Inflammatory macrophage (primary cell): Measurements from ENCODE around the gene USP32.
"Not testable (repeated sequence)": the region's sequence is repeated elsewhere in the genome, so short reads cannot be mapped to it uniquely, and the experiment has no call there.

Experiments
- DNase-seq, 2 donors: peaks; one replicate each; pipeline ENCODE4 v3.0.0-alpha.2; 2020 to 2022

Gene USP32

GRCh38 chr17:60371416-60371815 is 20.5 kb downstream of the USP32 start:
- no peak for DNase-seq

GRCh38 chr17:60369727-60370126 is 22.2 kb downstream of the USP32 start:
- DNase-seq = no peak

DNA sequence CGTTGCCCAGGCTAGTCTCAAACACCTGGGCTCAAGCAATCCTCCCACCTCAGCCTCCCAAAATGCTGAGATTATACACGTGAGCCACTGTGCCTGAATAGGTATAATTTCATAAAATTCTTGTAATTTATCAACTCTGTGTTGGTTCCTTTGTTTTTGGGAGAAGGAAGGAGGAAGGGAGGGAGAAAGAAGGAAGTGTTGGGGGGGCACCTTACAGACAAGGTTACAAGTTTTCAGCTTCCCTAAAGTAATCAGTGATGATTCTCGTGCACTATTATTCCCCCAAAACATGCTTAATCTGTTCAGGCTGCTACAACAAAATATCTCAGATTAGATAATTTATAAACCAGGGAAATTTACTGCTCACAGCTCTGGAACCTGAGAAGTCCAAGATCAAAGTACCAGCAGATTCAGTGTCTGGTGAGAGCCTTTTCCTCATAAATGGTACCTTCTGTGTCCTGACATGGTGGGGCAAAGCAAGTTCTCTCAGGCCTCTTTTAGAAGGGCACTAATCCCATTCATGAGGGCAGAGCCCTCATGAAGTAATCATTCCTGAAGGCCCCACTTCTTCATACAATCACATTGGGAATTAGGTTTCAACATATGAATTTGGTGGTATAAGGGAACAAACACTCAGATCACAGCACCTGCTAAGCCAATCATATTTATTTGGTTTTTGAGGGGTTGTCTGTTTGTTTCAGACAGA is 28.1 kb downstream of the USP32 start:
- peak in 1 of 2 donors; percentile 4 for DNase-seq

- DNase-seq = no peak
These were observed 29.6 kb downstream of the USP32 start for GRCh38 chr17:60362329-60362728.

DNA sequence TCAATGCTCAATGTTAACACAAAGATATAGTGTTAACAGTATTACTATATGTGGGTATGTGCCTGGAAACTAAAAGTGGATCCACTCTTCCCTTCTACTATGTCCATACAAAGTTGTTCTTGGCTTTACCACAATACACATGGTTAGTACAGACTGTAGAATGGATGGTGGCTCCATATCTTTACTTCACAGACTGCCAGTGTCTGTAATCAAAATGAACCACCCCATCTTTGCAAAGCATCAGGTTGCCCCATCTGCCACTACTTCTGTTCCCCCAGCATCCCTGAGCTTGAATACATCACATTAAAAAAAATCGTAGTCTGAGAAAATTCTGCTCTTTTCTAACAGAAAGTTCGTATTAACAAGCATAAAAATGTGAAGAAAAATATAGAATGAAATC is 30.0 kb downstream of the USP32 start:
- no peak for DNase-seq

GRCh38 chr17:60359415-60359814 is 32.5 kb downstream of the USP32 start:
- DNase-seq = no peak

- DNase-seq = no peak
These were observed 33.2 kb downstream of the USP32 start for GRCh38 chr17:60358606-60359225.

- DNase-seq = no peak
These were observed 35.0 kb downstream of the USP32 start for GRCh38 chr17:60356940-60357339.

DNA sequence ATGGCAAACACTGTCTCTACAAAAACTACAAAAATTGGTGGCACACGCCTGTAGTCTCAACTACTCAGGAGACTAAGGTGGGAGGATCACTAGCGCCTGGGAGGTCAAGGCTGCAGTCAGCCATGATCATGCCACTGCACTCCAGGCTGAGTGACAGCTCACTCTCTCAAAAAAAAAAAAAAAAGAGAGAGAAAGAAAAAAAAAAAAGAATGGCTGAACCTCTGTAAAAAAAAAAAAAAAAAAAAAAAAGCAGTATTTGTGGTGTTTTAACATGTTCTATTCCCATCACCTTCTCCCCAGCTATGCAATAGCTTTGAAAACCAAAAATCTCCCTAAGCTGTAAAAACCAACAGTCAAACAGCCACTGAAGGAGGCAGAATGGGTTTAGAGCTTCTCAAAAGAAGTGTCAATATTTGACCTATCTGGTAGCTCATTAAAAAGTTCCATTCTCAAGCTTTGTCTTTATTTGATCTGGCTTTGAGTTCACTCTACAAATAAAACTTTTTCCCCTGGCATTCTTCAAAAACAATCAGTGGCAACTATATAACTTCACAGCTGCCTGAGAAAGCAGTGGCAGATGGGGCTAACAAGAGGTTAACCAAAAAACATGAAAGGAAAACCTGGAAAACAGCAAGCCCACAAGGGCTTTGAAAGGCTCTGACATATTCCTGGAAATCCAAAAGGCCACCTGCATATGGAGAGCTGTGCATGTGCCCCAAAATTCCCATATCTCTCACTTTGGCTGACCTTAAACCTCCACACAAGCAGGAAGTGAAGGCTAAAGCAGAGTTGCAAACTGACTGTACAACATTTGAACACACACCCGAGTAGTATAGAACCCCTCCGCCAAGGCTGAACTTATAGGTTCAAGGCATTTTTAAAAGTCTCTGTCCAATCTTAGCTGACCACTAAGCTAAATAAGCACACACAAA is 36.0 kb downstream of the USP32 start:
- DNase-seq = no peak

GRCh38 chr17:60354223-60354622 is 37.7 kb downstream of the USP32 start:
- DNase-seq = no peak

- DNase-seq = no peak
These were observed 38.2 kb downstream of the USP32 start for GRCh38 chr17:60353773-60354172.

DNA sequence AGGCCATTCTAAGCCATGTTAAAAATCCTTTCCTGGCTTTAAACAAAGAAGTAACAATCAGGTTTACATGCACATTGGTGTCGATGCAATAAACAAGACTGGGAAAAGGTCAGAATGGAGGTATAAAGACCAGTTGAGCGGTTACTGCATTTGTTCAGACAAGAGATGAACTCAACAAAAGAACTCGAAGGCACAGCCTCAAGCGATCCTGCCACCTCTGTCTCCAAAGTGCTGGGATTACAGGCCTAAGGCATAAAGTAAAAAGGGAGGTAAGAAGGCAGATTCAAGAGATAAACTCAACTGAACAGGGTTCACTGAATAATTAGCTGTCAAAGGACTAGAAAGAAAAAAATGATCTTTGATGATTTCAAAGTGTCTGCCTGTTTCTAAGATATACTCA is 39.4 kb downstream of the USP32 start:
- DNase-seq = no peak

DNA sequence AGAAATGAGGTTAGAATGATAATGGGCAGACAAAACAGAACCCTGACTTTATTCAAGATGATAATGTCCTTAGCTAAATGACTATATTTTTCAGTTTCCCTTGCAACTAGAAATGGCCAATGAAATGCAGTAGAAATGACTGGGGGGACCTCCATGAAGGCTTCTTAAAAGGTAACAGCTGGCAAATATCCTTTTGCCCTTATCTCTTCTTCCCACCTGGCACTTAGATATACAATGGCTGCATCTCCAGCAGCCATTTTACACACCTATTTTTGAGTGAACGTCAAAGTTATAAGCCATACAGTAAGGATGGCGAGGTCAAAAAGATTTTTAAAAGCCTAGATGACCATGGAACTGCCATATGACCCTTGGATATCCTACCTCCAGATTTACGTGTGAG is 39.9 kb downstream of the USP32 start:
- no peak for DNase-seq

DNA sequence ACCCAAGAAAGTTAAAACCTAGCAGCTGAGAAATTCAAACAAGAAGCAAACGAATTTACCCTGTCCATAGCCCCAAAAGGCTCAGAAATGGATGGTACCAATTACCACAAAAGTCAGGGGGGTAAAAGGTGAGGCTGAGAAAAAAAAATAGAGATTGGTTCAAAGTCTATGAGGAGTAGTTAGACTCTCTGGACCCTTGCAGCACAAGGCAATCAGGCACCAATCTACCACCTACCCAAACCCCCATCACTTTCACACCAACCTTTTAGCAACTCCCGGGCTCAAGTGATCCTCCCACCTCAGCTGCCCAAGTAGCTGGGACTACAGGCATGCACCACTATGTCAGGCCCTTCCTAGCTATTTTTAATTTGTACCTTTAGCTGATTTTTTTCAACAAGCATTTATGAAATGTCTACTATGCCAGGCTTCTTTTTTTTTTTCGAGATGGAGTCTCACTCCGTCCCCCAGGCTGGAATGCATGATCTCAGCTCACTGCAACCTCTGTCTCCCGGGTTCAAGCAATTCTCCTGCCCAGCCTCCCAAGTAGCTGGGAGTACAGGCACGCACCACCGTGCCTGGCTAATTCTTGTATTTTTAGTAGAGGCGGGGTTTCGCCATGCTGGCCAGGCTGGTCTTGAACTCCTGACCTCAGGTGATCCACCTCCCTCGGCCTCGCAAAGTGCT is 40.8 kb downstream of the USP32 start:
- no peak for DNase-seq

DNA sequence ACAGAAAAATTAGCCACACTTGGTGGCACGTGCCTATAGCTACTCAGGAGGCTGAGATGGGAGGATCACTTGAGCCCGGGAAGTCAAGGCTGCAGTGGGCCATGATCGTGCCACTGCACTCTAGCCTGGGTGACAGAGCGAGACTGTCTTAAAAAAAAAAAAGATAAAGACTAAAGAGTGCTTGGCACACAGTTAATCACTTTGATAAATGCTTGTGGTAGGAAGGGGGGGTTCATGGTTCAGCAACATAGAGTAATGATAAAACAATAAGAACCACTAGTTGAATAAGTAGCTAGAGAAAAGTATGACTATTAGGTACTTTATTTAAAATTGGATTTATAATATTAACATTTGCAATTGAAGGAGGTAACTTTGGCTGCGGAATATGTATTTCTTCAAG is 43.3 kb downstream of the USP32 start:
- no peak for DNase-seq

GRCh38 chr17:60345233-60345632 is 46.7 kb downstream of the USP32 start:
- no peak for DNase-seq

DNA sequence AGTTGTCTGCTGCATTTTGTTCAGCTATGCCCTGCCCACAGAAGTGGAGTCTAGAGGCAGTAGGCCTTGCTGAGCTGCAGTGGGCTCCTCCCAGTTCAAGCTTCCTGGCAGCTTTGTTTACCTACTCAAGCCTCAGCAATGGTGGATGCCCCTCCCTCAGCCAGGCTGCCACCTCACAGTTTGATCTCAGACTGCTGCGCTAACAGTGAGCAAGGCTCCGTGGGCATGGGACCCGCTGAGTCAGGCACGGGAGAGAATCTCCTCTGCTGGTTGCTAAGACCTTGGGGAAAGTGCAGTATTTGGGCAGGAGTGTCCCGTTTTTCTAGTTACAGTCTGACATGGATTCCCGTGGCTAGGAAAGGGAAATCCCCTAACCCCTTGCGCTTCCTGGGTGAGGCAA is 49.4 kb downstream of the USP32 start:
- not testable (repeated sequence) for DNase-seq

GRCh38 chr17:60335289-60335688 is 56.6 kb downstream of the USP32 start:
- no peak for DNase-seq

GRCh38 chr17:60333628-60334031 is 58.3 kb downstream of the USP32 start:
- DNase-seq = no peak

DNA sequence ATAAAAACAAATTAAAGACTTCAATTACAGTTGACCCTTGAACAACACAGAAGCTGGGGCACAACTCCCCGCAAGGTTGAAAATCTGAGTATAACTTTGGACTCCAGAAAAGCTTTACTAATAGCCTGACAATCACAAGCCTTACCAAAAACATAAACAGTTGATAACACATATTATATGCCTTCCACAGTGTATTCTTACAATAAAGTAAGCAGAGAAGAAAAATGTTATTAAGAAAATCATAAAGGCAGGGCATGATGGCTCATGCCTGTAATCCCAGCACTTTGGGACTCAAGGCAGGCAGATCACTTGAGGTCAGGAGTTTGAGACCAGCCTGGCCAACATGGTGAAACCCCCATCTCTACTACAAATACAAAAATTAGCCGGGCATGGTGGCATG is 58.9 kb downstream of the USP32 start:
- not testable (repeated sequence) for DNase-seq

DNA sequence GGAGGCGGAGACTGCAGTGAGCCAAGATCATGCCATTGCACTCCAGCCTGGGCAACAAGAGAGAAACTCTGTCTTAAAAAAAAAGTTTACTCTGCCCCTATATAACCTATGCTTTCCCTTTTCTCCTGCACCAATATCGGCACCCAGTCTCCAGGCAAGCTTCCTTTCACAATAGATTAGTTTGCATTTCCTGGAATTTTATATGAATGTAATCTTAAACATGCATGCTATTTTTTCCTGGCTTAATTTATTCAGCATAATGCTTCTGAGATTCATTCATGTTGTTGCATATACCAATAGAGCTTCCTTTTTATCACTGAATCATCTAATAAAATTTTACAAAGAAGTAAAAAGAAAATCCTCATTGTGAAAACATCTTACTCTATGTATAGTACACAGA is 59.4 kb downstream of the USP32 start:
- no peak for DNase-seq

DNA sequence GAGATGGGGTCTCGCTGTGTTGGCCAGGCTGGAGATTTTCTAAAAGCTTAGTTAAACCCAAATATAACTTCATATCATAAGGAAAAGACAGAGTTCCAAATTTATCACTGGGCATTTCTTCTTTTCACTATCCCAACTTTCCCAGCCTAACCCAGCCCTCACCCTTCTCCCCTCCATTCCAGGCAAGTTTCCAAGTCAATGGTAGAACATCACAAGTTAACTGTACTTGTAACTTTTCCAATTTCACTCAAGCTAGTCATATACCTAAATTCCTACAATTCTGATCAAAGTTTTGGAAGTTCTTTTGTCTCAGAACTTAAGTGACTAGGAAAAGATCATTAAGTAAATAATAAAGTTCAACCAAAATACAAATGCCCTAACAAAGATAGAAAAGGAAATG is 61.2 kb downstream of the USP32 start:
- no peak for DNase-seq

- DNase-seq = no peak
These were observed 63.3 kb downstream of the USP32 start for GRCh38 chr17:60328679-60329078.
